Hepatocyte (in vitro differentiated cells): ENCODE data around the gene NT5C2. TPM values are rescaled to one million over a fixed set of nuclear protein-coding genes. Genes with fewer than 3 reads are reported as not detected.

Experiments used
- DNase-seq: peaks from one replicate; pipeline ENCODE4 v3.0.0-alpha.2; 2016; ENCODE audit warnings: low spot score
- H2AFZ ChIP-seq: fragments of 200-600 bp; sonication (generic); 2 replicates; pipeline ENCODE4 v1.6.0; 2016; ENCODE audit warnings: antibody characterized with exemption, mild to moderate bottlenecking
- H3K27ac ChIP-seq: fragments of 200-600 bp; sonication (generic); 2 replicates; pipeline ENCODE4 v1.5.1; 2016; ENCODE audit warnings: mild to moderate bottlenecking
- H3K27me3 ChIP-seq: fragments of 200-600 bp; sonication (generic); 2 replicates; pipeline ENCODE4 v1.6.1; 2016
- H3K36me3 ChIP-seq: fragments of 200-600 bp; sonication (generic); replicated peaks from 2 replicates; pipeline ENCODE4 v1.5.1; 2016; ENCODE audit warnings: low read depth; ENCODE audit not compliant: insufficient read depth
- H3K4me1 ChIP-seq: fragments of 200-600 bp; sonication (generic); 2 replicates; pipeline ENCODE4 v1.5.1; 2016; ENCODE audit warnings: mild to moderate bottlenecking, moderate library complexity; ENCODE audit not compliant: insufficient read depth
- H3K4me2 ChIP-seq: fragments of 200-600 bp; sonication (generic); 2 replicates; pipeline ENCODE4 v1.6.0; 2016
- H3K4me3 ChIP-seq: fragments of 200-600 bp; sonication (generic); 2 replicates; pipeline ENCODE4 v1.5.1; 2016; ENCODE audit warnings: mild to moderate bottlenecking
- H3K79me2 ChIP-seq: fragments of 200-600 bp; sonication (generic); 2 replicates; pipeline ENCODE4 v1.6.0; 2017; ENCODE audit warnings: mild to moderate bottlenecking
- H3K9me2 ChIP-seq: fragments of 200-600 bp; sonication (generic); replicated peaks from 2 replicates; pipeline ENCODE4 v1.6.0; 2017; ENCODE audit warnings: mild to moderate bottlenecking; ENCODE audit not compliant: insufficient read depth
- H3K9me3 ChIP-seq: fragments of 200-600 bp; sonication (generic); 2 replicates; pipeline ENCODE4 v1.5.1; 2016; ENCODE audit warnings: low read depth, mild to moderate bottlenecking
- H4K20me1 ChIP-seq: fragments of 200-600 bp; sonication (generic); 2 replicates; pipeline ENCODE4 v1.6.0; 2016; ENCODE audit warnings: mild to moderate bottlenecking; ENCODE audit not compliant: insufficient read depth, poor library complexity, severe bottlenecking
- EZH2 ChIP-seq: fragments of 200-600 bp; sonication (generic); IDR thresholded peaks from 2 replicates; pipeline ENCODE4 v1.6.1; 2016; ENCODE audit warnings: antibody characterized with exemption, mild to moderate bottlenecking, borderline replicate concordance
- EZH2phosphoT487 ChIP-seq: fragments of 200-600 bp; sonication (generic); IDR thresholded peaks from one replicate; pipeline ENCODE4 v1.6.1; 2018; ENCODE audit warnings: antibody characterized with exemption, mild to moderate bottlenecking, low read depth, moderate library complexity; ENCODE audit not compliant: unreplicated experiment, severe bottlenecking
- WGBS: methylation state at CpG from one replicate; pipeline ENCODE4 v1.1.6; 2016; ENCODE audit warnings: low lambda C conversion rate; ENCODE audit errors: missing lambda C conversion rate; 5-methylcytosine and 5-hydroxymethylcytosine counted together
- polyA plus RNA-seq: library from polyadenylated mRNA; unstranded; fragments of >200 nt; fragmentation: Nextera tagmentation; extraction: Ambion mirVana; gene quantifications from 2 replicates; pipeline ENCODE4 v1.2.1, GENCODE V29; 2016
- total RNA-seq: library from RNA; depleted of rRNA; stranded (reverse); fragments of >200 nt; gene quantifications from 2 replicates; pipeline ENCODE4 v1.2.3, GENCODE V29; 2014
- TF ChIP-seq, protein P1 (sequence below): fragments of 200-600 bp; sonication (generic); IDR thresholded peaks from 2 replicates; pipeline ENCODE4 v1.5.1; 2016; ENCODE audit warnings: antibody characterized with exemption, mild to moderate bottlenecking; ENCODE audit not compliant: poor library complexity

Gene NT5C2
- total and polyA plus RNA-seq, 2 experiments from 2014 or later = 50.7 to 52.0 TPM

DNA sequence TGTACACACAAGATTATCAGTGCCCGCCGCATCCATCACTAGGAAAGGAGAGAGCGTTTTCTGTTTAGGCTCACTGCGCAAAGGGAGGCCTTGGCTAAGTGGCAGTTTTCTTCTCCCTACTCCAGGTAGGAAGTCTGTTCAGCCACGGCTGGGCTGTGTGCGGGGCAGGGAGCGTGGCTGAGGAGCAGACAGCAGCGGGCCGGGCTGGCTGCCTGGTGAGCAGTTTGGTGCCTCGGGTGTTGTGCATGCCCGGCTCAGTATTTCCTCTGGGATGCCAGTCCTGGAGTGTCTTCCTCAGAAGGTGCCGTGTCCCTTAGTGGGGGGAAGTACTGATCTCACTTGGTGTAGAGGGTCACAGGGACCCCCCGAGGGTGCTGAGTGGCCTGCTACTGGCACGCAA lies 114.4 kb downstream of the NT5C2 start:
- no peaks in the 10 kb centered on the region for H4K20me1 ChIP-seq
- no peak for TF ChIP-seq EZH2phosphoT487
- TF ChIP-seq, protein P1, sequence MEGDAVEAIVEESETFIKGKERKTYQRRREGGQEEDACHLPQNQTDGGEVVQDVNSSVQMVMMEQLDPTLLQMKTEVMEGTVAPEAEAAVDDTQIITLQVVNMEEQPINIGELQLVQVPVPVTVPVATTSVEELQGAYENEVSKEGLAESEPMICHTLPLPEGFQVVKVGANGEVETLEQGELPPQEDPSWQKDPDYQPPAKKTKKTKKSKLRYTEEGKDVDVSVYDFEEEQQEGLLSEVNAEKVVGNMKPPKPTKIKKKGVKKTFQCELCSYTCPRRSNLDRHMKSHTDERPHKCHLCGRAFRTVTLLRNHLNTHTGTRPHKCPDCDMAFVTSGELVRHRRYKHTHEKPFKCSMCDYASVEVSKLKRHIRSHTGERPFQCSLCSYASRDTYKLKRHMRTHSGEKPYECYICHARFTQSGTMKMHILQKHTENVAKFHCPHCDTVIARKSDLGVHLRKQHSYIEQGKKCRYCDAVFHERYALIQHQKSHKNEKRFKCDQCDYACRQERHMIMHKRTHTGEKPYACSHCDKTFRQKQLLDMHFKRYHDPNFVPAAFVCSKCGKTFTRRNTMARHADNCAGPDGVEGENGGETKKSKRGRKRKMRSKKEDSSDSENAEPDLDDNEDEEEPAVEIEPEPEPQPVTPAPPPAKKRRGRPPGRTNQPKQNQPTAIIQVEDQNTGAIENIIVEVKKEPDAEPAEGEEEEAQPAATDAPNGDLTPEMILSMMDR = no peak
- no peak for TF ChIP-seq EZH2
- no peak overlapping the region for H3K4me2 ChIP-seq
- no peaks in the 10 kb centered on the region for H3K36me3 ChIP-seq
- no peaks in the 10 kb centered on the region for H3K9me2 ChIP-seq
- 99% methylated on average over 14 of the region's 14 CpGs for WGBS
- no peak overlapping the region for H3K4me3 ChIP-seq
- no peaks in the 10 kb centered on the region for H3K79me2 ChIP-seq
- no peaks in the 10 kb centered on the region for H3K4me1 ChIP-seq
- H2AFZ ChIP-seq = no peak overlapping the region
- no peak overlapping the region for H3K27ac ChIP-seq
- H3K27me3 ChIP-seq = no peaks in the 10 kb centered on the region
- no peak for DNase-seq
- H3K9me3 ChIP-seq = no peaks in the 10 kb centered on the region

DNA sequence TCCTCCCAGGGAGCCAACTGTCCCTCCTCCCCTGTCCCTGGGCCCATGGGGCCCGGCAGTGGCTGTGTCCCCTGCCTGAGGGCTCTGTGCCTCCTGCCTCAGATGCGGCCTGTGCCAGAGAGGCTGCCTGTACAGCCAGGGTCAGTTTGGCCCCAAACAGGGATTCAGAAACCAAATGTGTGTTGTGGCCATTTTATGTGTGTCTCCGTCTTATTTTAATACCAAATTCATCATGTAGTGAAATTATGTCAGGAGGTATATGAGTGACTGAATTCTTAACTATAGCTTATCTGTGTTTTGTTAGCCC lies 114.8 kb downstream of the NT5C2 start:
- H2AFZ ChIP-seq = no peak overlapping the region
- H3K79me2 ChIP-seq = no peaks in the 10 kb centered on the region
- WGBS = 85% methylated on average over 3 of the region's 3 CpGs
- no peaks in the 10 kb centered on the region for H3K4me1 ChIP-seq
- no peak for DNase-seq
- no peak overlapping the region for H3K4me2 ChIP-seq
- no peaks in the 10 kb centered on the region for H3K36me3 ChIP-seq
- no peak for TF ChIP-seq EZH2phosphoT487
- H3K9me3 ChIP-seq = no peaks in the 10 kb centered on the region
- no peak overlapping the region for H3K4me3 ChIP-seq
- no peaks in the 10 kb centered on the region for H3K27me3 ChIP-seq
- no peaks in the 10 kb centered on the region for H4K20me1 ChIP-seq
- no peaks in the 10 kb centered on the region for H3K9me2 ChIP-seq
- no peak overlapping the region for H3K27ac ChIP-seq

DNA sequence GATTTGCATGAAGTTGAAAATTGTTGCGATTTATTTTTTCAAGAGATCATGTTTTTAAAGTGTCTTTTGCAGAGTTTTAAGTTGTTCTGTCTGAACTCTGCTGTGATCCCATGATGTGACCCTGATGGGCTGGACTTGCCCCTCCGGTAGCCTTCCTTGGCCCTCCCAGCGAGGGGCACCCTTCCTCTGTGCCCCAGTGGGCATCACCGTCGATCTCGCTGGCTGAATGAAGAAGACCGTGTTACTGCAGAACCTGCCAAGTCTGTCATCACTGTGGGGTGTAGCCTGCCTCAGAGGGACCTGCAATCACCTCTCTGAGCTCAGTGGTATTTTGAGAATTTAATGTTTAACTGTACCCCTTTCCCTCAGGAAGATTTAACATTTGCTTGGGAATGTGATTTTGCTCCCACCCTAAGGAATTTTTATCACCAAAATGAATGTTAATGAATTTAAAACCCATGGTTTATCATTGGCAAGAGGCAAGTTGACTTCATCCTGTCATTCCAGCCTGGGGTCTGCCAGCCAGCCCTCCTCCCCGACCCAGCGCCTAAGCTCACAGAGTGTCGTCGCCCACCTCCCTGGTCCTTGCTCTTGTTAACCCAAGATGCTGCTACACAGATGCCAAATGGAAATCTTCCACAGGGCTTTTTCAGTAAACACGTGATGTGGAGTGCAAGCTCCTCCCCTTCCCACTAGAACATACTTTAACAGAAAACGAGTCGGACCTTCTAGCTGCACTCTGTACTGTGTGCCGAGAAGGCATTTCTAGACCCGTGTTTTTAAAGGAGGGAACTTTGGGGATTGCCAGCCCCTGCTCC lies 115.4 kb downstream of the NT5C2 start:
- WGBS = 83% methylated on average over 16 of the region's 16 CpGs
- no peak for DNase-seq
- no peak overlapping the region for H3K4me2 ChIP-seq
- H3K4me1 ChIP-seq = no peaks in the 10 kb centered on the region
- H3K27ac ChIP-seq = no peak overlapping the region
- H4K20me1 ChIP-seq = no peaks in the 10 kb centered on the region
- H3K9me2 ChIP-seq = no peaks in the 10 kb centered on the region
- no peaks in the 10 kb centered on the region for H3K27me3 ChIP-seq
- H3K36me3 ChIP-seq = no peaks in the 10 kb centered on the region
- no peaks in the 10 kb centered on the region for H3K9me3 ChIP-seq
- no peak for TF ChIP-seq EZH2phosphoT487
- H3K79me2 ChIP-seq = no peaks in the 10 kb centered on the region
- H2AFZ ChIP-seq = no peak overlapping the region
- no peak overlapping the region for H3K4me3 ChIP-seq

DNA sequence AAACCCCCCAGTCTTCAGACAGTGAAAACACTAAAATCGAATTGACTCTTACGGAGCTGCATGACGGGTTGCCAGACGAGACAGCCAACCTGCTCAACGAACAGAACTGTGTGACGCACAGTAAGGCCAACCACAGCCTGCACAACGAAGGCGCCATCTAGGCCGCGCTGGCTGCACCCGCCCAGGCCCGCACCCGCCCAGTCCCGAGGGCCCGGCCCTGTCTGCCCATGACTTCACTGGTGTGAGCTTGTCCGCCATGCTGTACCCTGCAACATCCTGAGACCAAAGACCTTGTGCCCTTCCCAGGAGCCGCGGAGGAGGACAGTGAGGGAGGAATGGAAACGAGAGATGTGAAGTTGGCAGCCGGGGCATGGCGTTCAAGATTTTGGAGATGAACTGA lies 116.1 kb downstream of the NT5C2 start:
- no peak for DNase-seq
- no peak overlapping the region for H3K4me2 ChIP-seq
- no peaks in the 10 kb centered on the region for H3K36me3 ChIP-seq
- H3K4me3 ChIP-seq = no peak overlapping the region
- H3K9me2 ChIP-seq = no peaks in the 10 kb centered on the region
- no peaks in the 10 kb centered on the region for H3K4me1 ChIP-seq
- no peak overlapping the region for H2AFZ ChIP-seq
- H3K27ac ChIP-seq = no peak overlapping the region
- H4K20me1 ChIP-seq = no peaks in the 10 kb centered on the region
- no peaks in the 10 kb centered on the region for H3K9me3 ChIP-seq
- 97% methylated on average over 15 of the region's 21 CpGs for WGBS
- TF ChIP-seq EZH2phosphoT487 (no peak), EZH2 (no peak)
- TF ChIP-seq, protein P1 = no peak
- H3K79me2 ChIP-seq = no peaks in the 10 kb centered on the region
- H3K27me3 ChIP-seq = no peaks in the 10 kb centered on the region
